Activated T-cell treated with anti-CD3 and anti-CD28 coated beads for 1 hour (primary cell): Measurements from ENCODE around the gene FAM167B.
A peak's percentile ranks its signal among the peaks of the same experiment; 100 is the strongest.

ENCODE experiments used
- DNase-seq: peaks from one replicate; pipeline ENCODE4 v3.0.0-alpha.2; 2020; ENCODE audit warnings: low read depth

FAM167B gene

GRCh38 chr1:32223683-32224082 lies 23.3 kb upstream of the FAM167B start:
- no peak for DNase-seq

GRCh38 chr1:32224285-32224684 lies 22.7 kb upstream of the FAM167B start:
- no peak for DNase-seq

- no peak for DNase-seq
Observed at GRCh38 chr1:32228771-32229170, 18.3 kb upstream of the FAM167B start.

GRCh38 chr1:32231843-32232432 lies 15.1 kb upstream of the FAM167B start:
- no peak for DNase-seq

GRCh38 chr1:32232558-32233304 lies 14.3 kb upstream of the FAM167B start:
- no peak for DNase-seq

GRCh38 chr1:32234792-32235191 lies 12.2 kb upstream of the FAM167B start:
- no peak for DNase-seq

GRCh38 chr1:32239337-32239736 lies 7.7 kb upstream of the FAM167B start:
- no peak for DNase-seq

GRCh38 chr1:32239790-32240139 lies 7.3 kb upstream of the FAM167B start:
- no peak for DNase-seq

- DNase-seq, result peak; percentile 59
Observed at GRCh38 chr1:32240140-32240951, 6.7 kb upstream of the FAM167B start.

GRCh38 chr1:32241001-32241763 lies 5.8 kb upstream of the FAM167B start:
- DNase-seq, result peak; percentile 34

GRCh38 chr1:32242341-32242851 lies 4.6 kb upstream of the FAM167B start:
- DNase-seq, result no peak

GRCh38 chr1:32247452-32247851 lies 430 bp downstream of the FAM167B start:
- no peak for DNase-seq

GRCh38 chr1:32247983-32248889 lies 1.2 kb downstream of the FAM167B start:
- DNase-seq, result peak; percentile 61

- peak; percentile 65 for DNase-seq
Observed at GRCh38 chr1:32249831-32250525, 3.0 kb downstream of the FAM167B start.

GRCh38 chr1:32250893-32251716 lies 4.1 kb downstream of the FAM167B start, which contains the start of gene LCK:
Gene LCK, plus strand, starts transcription at chr1:32251265. Its CDS starts 23,065 bp downstream, at chr1:32274330.
- DNase-seq, result peak; percentile 48

- DNase-seq, result no peak
Observed at GRCh38 chr1:32255072-32256071, 8.3 kb downstream of the FAM167B start.

- no peak for DNase-seq
Observed at GRCh38 chr1:32256473-32257226, 9.6 kb downstream of the FAM167B start.

- no peak for DNase-seq
Observed at GRCh38 chr1:32257227-32257508, 10.1 kb downstream of the FAM167B start.
